Loucy (cell line): Measurements from ENCODE around the gene FXYD2.

Source experiments
- H2AFZ ChIP-seq: fragments of 200-600 bp; sonication (generic); 2 replicates; pipeline ENCODE4 v1.6.0; 2016; ENCODE audit warnings: antibody characterized with exemption, mild to moderate bottlenecking, low read length, moderate library complexity
- H3F3A ChIP-seq: fragments of 200-600 bp; 2 replicates; pipeline ENCODE4 v1.6.0; 2016; ENCODE audit warnings: antibody characterized with exemption, low read depth, mild to moderate bottlenecking
- H3K27me3 ChIP-seq: fragments of 200-600 bp; sonication (generic); 2 replicates; pipeline ENCODE4 v1.6.1; 2014; ENCODE audit warnings: low read length, mild to moderate bottlenecking; ENCODE audit not compliant: insufficient read depth, poor library complexity, severe bottlenecking
- H3K36me3 ChIP-seq: fragments of 200-600 bp; sonication (generic); 2 replicates; pipeline ENCODE4 v1.6.1; 2016; ENCODE audit warnings: low read length; ENCODE audit not compliant: insufficient read depth
- H3K4me1 ChIP-seq: fragments of 200-600 bp; sonication (generic); 2 replicates; pipeline ENCODE4 v1.5.1; 2014; ENCODE audit warnings: low read length, mild to moderate bottlenecking; ENCODE audit not compliant: insufficient read depth, poor library complexity, severe bottlenecking
- H3K4me2 ChIP-seq: fragments of 200-600 bp; sonication (generic); 2 replicates; pipeline ENCODE4 v1.6.0; 2014; ENCODE audit warnings: antibody characterized with exemption, low read length, low read depth, mild to moderate bottlenecking; ENCODE audit not compliant: poor library complexity, severe bottlenecking
- H3K4me3 ChIP-seq: fragments of 200-600 bp; sonication (generic); 2 replicates; pipeline ENCODE4 v1.5.1; 2014; ENCODE audit warnings: low read length, mild to moderate bottlenecking, mixed read lengths; ENCODE audit not compliant: poor library complexity, severe bottlenecking
- H3K79me2 ChIP-seq: fragments of 200-600 bp; sonication (generic); 2 replicates; pipeline ENCODE4 v1.6.1; 2014; ENCODE audit warnings: low read length; ENCODE audit not compliant: insufficient read depth
- H3K9ac ChIP-seq: fragments of 200-600 bp; sonication (generic); 2 replicates; pipeline ENCODE4 v1.6.0; 2014; ENCODE audit warnings: mild to moderate bottlenecking, low read depth, low read length, moderate library complexity; ENCODE audit not compliant: poor library complexity, severe bottlenecking
- H3K9me2 ChIP-seq: fragments of 200-600 bp; sonication (generic); replicated peaks from 2 replicates; pipeline ENCODE4 v1.6.1; 2016; ENCODE audit warnings: low read depth, low read length, mixed read lengths
- H3K9me3 ChIP-seq: fragments of 200-600 bp; sonication (generic); 2 replicates; pipeline ENCODE4 v1.6.1; 2014; ENCODE audit warnings: mild to moderate bottlenecking, antibody characterized with exemption, low read length, low read depth; ENCODE audit not compliant: insufficient read depth
- H4K20me1 ChIP-seq: fragments of 200-600 bp; sonication (generic); 2 replicates; pipeline ENCODE4 v1.6.0; 2014; ENCODE audit warnings: antibody characterized with exemption, low read length, mild to moderate bottlenecking; ENCODE audit not compliant: insufficient read depth, poor library complexity, severe bottlenecking
- EZH2phosphoT487 ChIP-seq: fragments of 200-600 bp; IDR thresholded peaks from 2 replicates; pipeline ENCODE4 v1.6.1; 2018; ENCODE audit warnings: antibody characterized with exemption, mild to moderate bottlenecking, moderate library complexity, borderline replicate concordance
- TF ChIP-seq, protein P1 (sequence below): fragments of 200-600 bp; sonication (generic); conservative IDR thresholded peaks from 2 replicates; pipeline ENCODE4 v1.5.1; 2014; ENCODE audit warnings: mild to moderate bottlenecking, antibody characterized with exemption, low read length

Gene FXYD2

DNA sequence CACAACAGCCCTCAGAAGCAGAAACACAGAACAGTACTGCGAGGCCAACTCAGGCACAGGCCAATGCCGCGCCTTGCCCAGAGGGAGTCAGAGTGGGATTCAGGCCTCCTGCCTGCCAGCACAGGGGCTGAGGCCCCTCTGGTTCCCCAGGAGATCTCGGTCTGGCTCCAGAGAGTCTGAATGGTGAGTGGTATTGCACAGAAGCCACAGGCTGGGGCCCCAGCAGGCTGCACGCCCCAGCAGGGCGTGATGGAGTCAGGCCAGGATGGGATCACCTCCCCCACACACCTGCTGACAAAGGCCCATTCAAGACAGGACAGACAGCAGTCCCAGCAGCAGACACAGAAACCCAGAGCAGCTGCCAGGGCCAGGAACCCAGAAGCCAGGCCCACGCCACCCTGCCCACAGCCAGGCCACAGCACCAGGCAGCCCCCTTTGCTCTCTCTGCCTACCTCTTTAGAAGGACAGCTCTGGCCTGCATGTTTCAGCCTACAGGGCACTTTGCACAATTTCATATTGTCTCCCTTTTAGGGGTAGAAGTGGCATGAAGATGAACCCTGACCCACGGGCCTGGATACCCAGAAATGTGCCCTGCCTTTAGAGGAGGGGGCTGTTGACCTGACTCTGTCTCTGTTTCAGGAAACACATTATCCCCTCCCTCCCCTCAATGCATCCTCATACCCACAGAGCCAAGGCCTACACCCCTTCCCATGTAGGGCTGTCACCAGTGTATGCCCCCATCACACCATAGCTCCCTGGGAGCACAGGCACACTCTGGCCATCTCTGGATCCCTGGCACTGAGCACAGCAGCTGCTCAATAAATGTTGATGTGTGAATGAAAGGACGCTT is 45.8 kb upstream of the FXYD2 start:
- no peak overlapping the region for H3K9ac ChIP-seq
- H3K27me3 ChIP-seq: no peaks in the 10 kb centered on the region
- H4K20me1 ChIP-seq: no peaks in the 10 kb centered on the region
- no peak overlapping the region for H3K4me3 ChIP-seq
- peaks cover 35% of the 10 kb centered on the region for H3K4me1 ChIP-seq
- H3K4me2 ChIP-seq: no peak overlapping the region
- no peaks in the 10 kb centered on the region for H3F3A ChIP-seq
- no peak overlapping the region for H2AFZ ChIP-seq
- peaks cover 3% of the 10 kb centered on the region; the same call in 1 of the 2 replicates for H3K79me2 ChIP-seq
- no peaks in the 10 kb centered on the region for H3K9me3 ChIP-seq
- no peaks in the 10 kb centered on the region for H3K36me3 ChIP-seq
- no peak for TF ChIP-seq EZH2phosphoT487
- TF ChIP-seq, protein P1, sequence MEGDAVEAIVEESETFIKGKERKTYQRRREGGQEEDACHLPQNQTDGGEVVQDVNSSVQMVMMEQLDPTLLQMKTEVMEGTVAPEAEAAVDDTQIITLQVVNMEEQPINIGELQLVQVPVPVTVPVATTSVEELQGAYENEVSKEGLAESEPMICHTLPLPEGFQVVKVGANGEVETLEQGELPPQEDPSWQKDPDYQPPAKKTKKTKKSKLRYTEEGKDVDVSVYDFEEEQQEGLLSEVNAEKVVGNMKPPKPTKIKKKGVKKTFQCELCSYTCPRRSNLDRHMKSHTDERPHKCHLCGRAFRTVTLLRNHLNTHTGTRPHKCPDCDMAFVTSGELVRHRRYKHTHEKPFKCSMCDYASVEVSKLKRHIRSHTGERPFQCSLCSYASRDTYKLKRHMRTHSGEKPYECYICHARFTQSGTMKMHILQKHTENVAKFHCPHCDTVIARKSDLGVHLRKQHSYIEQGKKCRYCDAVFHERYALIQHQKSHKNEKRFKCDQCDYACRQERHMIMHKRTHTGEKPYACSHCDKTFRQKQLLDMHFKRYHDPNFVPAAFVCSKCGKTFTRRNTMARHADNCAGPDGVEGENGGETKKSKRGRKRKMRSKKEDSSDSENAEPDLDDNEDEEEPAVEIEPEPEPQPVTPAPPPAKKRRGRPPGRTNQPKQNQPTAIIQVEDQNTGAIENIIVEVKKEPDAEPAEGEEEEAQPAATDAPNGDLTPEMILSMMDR: no peak
- H3K9me2 ChIP-seq: no peaks in the 10 kb centered on the region

DNA sequence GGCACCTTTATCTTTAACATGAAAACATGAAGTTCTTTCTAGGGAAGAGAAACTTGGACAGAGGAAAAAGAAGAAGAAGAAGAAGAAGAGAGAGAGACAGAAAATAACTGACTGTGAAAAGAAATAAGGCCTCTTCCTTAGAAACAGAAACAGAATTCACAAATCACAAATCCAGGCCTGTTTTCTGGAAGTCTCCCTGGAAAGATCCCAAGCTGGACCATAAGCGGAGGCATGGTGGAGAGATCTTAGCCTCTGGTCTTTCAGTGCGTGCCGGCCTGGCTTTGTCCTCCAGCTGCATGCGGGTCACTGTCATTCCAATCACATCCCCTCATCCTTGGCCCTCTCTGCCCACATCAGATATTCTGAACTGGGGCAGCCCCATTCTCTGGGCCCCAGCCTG is 45.1 kb upstream of the FXYD2 start:
- Histone ChIP-seq H3K4me3 (no peak overlapping the region), H3K27me3 (no peaks in the 10 kb centered on the region), H4K20me1 (no peaks in the 10 kb centered on the region), H2AFZ (no peak overlapping the region), H3K9ac (no peak overlapping the region), H3K4me1 (peaks cover 27% of the 10 kb centered on the region), H3K9me3 (no peaks in the 10 kb centered on the region), H3K36me3 (no peaks in the 10 kb centered on the region), H3K4me2 (no peak overlapping the region), H3F3A (no peaks in the 10 kb centered on the region), H3K79me2 (peaks cover 3% of the 10 kb centered on the region; the same call in 1 of the 2 replicates), H3K9me2 (no peaks in the 10 kb centered on the region)
- TF ChIP-seq, protein P1: no peak
- TF ChIP-seq EZH2phosphoT487: no peak

- TF ChIP-seq, protein P1: no peak
- no peak for TF ChIP-seq EZH2phosphoT487
- no peak overlapping the region for H3K4me3 ChIP-seq
- no peaks in the 10 kb centered on the region for H3K9me3 ChIP-seq
- H3K9me2 ChIP-seq: no peaks in the 10 kb centered on the region
- no peak overlapping the region for H3K9ac ChIP-seq
- H2AFZ ChIP-seq: no peak overlapping the region
- no peaks in the 10 kb centered on the region for H4K20me1 ChIP-seq
- H3K4me1 ChIP-seq: peaks cover 22% of the 10 kb centered on the region
- no peaks in the 10 kb centered on the region for H3F3A ChIP-seq
- H3K36me3 ChIP-seq: no peaks in the 10 kb centered on the region
- H3K27me3 ChIP-seq: no peaks in the 10 kb centered on the region
- H3K79me2 ChIP-seq: peaks cover under 1% of the 10 kb centered on the region; the same call in 1 of the 2 replicates
- no peak overlapping the region for H3K4me2 ChIP-seq
Measured at GRCh38 chr11:117868815-117869561, 44.4 kb upstream of the FXYD2 start.
